Effector CD8-positive, alpha-beta T cell (primary cell): ENCODE data around the gene ASCL2.
"Not testable (repeated sequence)": the region's sequence is repeated elsewhere in the genome, so short reads cannot be mapped to it uniquely, and the experiment has no call there.

Source experiments
- DNase-seq: peaks from one replicate; lab custom pipeline; 2025; lab: John Stamatoyannopoulos, UW

ASCL2 gene

DNA sequence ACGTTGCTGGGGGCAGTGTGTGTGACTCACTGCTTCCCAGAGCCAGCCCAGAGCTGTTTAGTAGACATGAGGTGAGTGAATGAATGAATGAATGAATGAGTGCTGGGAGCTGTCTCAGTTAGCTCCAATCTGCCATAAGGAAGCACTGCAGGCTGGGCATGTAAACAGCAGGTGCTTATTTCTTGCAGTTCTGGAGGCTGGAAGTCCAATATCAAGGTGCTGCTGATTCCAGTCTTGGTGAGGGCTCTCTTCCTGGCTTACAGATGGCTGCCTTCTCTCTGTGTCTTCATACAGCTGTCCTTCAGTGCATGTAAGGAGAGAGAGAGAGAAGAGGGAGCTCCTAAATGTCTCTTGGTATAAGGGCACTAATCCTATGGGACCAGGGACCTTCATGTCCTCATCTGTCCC lies 27.2 kb upstream of the ASCL2 start:
- no peak for DNase-seq

GRCh38 chr11:2296913-2297622 lies 26.7 kb upstream of the ASCL2 start:
- no peak for DNase-seq

DNA sequence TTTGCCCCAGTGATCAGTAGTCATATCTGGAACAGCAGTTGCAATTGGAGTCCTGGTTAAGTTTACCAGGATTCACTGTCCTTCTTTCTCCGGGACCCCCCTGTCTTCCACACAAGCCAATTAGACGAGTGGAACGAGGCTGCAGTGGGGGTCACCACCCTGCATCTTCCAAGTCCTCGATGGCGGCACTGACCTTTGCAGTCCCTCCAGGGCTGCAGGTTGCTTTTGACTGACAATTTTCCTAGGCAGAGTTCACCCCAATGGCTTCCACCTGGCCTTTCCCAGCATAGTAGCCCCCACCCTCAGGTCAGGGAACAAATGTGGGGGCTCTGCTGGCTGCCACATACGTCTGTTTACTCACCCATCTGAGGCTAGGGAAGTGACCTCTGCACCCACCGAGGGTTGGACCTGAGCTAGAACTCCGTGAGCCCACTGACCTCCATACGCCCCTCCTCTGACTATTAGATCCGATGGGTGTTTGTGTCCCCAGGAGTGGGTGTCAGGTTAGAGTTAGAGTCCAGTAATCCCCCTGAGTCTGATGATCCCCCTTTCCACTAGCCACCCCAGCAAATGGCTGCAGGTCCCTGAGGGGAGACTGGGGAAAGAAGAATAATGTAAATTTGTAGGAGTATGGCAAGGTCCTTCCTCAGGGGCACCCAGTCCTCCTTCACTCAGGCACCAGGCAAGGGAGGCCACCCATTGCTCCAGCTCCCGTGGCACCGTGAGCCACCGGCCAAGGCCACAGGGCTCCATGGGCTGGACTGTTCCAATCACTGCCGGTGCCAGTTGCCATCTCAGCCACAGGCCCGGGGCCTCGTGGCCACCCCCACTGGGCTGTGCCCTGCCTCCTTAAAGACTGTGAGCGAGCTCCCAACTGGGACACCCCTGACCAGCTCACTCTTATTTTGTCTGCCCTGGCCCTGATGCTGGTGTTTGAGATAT lies 25.9 kb upstream of the ASCL2 start:
- DNase-seq = no peak

DNA sequence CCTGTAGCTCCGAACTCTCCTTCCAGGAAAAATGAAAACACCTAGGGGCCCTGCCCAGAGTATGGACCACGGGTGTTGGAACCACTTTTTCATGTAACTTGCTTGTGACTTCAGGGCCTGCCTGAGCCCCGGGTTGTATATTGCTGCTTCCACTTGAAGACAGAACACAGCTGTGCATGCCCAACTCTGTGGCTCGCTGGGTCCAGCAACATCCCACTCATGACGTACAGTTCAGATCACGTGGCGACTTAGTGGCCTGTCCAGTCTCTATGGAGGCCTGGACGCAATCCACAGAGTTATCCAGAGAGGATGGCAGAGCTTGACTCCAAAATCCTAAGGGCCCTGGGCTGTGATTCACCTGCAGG lies 24.5 kb upstream of the ASCL2 start:
- no peak for DNase-seq

DNA sequence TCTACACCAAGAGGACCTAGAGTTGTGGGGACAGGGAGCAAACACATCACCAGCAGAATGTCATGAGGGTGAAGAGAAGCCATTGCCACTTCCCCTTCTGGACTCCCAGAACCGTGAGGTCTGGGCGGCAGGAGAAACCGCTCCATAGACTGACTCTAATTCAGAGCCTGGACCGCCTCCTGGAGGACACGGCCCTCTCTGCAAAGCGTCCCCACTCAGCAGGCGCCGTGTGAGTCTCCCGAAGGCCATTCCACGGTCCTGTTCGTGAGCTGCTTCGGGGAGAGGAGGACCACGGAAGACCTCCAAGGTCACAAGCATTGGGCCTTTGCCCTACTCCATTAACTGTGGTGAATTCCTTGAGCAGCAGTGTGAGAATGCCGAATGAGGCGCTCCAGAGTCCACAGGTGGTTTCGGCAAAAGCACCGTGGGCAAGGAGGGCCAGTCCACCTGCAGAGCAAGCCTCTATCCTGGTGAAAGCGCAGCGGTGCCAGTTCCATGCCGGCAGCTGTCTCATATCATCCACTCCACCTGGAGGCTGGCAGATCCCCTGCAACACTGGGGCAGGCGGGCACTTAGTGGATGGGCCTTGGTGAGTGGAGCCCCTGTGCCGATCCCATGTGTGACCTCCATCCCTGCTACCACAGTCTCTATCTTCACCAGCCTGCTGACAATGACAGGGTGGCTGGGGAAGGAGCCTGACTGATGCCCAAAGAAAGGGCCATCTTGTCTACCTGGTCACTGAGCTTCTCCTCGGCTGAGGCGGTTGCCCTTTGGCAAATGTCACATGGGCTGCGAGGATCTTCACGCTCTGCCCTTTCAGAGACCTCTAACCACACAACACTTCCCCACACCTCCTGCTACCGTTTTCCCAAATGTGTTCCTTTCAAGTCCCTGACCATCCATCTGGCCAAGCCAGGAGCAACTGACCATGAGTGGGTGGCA lies 23.9 kb upstream of the ASCL2 start:
- DNase-seq = no peak

DNA sequence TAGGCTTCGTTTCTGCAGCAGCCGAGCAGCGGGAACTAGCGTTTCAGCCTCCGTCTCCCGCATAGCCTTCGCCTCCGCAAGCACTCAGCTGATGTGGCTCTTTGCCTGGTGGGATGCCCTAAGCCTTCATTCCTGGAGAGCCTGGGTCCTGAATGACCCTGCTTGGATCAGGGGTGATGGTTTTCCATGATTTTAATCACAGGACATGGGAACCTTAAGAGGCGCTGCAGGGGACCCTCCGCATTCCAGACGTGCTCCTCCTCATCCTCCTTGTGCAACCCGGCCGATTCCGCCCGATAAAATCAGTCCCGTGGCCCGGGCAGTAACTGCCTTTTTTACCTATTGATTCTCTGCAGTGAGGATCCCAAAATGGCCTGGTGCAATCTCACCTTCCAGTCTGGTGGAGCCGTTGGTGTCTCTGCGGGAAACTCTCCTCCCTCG lies 23.2 kb upstream of the ASCL2 start:
- DNase-seq = no peak

DNA sequence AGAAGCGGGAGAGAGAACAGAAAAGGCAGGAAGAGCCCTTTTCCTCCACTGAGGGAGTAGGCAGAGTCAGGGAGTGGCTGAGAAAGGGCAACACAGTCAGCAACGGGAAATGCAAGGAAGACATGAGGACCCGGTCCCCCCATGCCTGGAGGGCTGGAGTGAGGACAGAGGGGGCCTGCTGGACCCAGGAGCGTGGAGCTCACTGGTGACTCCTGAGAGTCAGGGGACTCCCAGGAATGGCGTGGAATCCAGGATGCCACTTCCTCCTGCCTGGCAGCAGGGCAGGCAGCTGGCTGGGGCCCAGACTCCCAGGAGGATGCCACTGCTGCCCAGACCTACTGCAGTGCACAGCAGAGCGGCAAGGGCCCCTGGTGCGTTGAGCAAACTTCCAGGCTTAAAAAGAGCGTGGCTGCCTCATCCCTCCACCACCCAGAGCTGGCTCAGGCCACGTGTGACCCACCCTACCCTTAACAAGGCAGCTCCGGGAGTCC lies 20.0 kb upstream of the ASCL2 start:
- no peak for DNase-seq

- no peak for DNase-seq
These were observed 19.5 kb upstream of the ASCL2 start for GRCh38 chr11:2289859-2290258.

- no peak for DNase-seq
These were observed 19.0 kb upstream of the ASCL2 start for GRCh38 chr11:2289350-2289749.

DNA sequence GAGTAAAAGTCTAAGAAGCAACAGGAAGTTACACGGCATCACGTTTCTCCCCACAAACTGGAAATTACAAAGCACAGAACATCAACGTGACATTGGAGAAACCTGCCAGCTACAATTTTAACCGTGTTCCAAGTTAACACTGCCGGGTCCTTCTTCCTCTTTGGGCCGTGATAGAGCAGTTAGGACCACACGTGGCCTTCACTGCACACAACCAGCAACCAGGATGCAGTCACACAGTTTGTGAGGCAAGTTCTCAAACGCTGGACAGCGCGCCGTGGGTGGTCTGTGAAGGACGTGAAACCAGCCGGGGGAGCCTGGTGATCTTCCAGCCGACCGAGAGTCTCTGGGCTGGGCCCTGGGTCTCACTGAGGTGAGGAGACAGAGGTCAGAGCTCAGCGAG lies 16.7 kb upstream of the ASCL2 start:
- DNase-seq = no peak

- DNase-seq = not testable (repeated sequence)
These were observed 16.0 kb upstream of the ASCL2 start for GRCh38 chr11:2286350-2286749.

GRCh38 chr11:2280208-2280607 lies 9.8 kb upstream of the ASCL2 start:
- no peak for DNase-seq

- no peak for DNase-seq
These were observed 7.6 kb upstream of the ASCL2 start for GRCh38 chr11:2277933-2278523.

GRCh38 chr11:2277008-2277346 lies 6.6 kb upstream of the ASCL2 start:
- no peak for DNase-seq

- no peak for DNase-seq
These were observed 6.1 kb upstream of the ASCL2 start for GRCh38 chr11:2276280-2277007.

DNA sequence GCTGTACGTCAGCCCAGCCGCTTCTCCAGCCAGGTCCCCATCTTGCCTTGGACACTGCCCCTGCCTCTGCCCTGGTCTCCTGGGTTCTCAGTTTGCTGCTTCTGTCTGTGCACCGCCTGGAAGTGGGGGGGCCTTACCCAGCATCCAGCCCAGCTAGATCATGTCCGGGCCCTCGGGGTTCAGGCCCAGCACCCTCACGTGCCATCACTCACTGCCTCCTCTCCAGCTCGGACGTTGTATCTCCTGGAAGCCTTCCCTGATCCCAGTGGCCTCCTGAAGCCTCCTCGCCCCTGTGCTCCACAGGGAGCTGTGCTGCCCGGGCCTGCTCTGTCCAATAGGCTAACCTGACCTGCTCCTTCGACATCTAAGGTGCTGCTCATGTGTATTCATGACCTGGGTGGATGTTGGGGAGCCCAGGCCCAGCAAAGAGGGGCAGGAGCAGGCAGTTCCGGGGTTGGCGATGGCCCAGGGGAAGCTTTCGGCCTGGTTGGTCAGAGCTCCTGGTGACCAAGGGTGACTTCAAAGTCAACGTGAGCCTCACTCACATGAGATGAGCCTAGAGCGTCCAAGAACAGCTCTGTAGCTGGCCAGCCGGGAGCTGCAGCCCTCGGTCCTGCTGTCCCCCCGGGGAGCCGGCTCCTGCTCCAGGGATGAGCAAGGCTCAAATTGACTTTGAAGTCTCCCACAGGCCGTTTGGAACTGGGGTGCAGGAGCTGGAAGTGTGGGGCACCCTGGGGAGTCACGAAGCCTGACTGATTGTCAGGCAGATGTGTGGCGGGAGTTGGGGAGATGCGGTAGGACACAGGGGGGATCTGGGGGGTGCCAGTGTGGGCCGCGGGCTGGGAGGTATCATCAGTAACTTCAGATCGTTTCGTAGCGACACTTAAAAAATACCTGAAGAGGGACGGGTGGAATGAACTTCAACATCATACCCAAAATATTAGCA lies 5.2 kb upstream of the ASCL2 start:
- no peak for DNase-seq

DNA sequence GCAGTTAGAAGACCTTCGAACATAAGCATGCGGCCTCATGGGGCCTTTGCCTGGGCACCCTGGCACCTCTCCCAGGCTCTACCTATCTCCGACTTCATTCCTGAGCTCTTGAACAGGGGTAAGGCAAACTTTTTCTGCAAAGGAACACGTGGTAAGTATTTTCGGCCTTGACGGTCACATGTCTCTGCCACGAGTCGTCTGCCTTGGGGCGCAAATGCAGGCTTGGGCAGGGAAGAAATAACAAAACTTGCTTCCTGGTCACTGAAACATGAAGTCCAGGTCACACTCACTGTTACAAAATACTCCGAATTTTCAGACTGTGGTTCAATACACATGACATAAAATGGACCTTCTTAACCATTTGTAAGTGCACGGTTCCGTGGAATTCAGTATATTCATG lies 3.4 kb upstream of the ASCL2 start:
- no peak for DNase-seq

GRCh38 chr11:2273311-2273710 lies 2.9 kb upstream of the ASCL2 start:
- DNase-seq = no peak

GRCh38 chr11:2272946-2273280 lies 2.5 kb upstream of the ASCL2 start:
- no peak for DNase-seq
